Stimulated activated CD8-positive, alpha-beta memory T cell treated with anti-CD3 and anti-CD28 coated beads, Interleukin-12 subunit alpha, Interleukin-12 subunit beta, amount 100 ng/mL, for 4 hours (primary cell): ENCODE results near the gene CCDC159.

ENCODE experiments used
- DNase-seq: peaks from one replicate; pipeline ENCODE4 v3.0.0-alpha.2; 2020; ENCODE audit warnings: low read depth

The CCDC159 gene

DNA sequence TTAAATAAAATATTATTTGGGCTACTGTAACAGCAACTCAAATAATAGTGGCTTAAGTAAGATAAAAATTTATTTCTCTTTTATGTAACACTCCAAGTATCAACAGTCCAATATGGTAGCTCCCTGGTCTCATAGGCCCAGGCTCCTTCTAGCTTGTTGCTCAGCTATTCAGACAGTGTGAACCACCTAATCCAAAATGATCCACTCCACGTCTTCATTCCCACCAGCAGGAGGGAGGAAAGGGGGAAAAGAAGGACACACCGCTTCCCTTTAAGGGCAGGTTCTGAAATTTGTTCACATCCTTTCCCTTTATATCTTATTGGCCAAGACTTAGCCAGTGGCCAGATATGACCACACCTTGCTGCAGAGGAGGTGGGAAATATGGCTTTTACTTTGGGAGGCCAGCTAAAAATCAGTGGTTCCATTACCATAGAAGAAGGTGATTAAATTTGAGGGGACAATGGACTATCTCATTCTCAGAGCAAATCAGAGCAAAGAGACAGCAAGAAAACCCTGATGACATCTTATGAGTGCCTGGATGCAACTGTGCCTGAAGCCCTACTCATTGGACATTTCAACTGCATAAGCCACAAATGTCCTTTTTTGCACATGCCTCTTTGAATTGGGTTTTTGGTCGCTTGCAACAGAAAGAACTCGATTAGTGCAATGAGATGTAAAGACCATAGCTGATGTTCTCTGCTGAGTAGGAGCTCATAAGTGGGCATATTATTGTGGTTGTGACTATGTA, 44.8 kb downstream of the CCDC159 start:
- no peak for DNase-seq

DNA sequence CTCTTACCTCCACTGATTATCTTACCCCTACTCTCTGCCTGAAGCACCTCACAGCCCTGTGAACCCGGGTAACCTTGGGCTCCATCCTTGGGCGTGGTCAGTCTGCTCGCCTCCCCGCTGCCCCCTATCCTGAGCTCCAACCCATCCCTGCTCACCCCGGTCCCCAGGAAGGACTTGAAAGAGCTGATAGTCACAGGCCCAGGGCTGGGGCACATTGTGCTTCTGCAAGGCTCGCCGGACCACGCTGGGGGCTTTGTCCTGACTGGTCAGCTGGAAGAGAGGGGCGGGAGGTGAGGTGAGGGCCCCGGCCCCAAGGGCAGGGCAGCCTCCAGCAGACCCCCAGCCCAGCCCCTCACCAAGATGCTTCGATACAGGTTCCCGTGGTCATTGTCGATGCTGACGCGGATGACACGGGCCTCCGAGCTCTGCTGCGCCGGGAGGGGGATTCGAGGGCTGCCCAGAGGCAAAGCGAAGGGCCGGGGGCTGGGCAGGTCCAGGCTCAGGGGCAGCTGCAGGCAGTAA, 50.8 kb downstream of the CCDC159 start:
- no peak for DNase-seq

DNA sequence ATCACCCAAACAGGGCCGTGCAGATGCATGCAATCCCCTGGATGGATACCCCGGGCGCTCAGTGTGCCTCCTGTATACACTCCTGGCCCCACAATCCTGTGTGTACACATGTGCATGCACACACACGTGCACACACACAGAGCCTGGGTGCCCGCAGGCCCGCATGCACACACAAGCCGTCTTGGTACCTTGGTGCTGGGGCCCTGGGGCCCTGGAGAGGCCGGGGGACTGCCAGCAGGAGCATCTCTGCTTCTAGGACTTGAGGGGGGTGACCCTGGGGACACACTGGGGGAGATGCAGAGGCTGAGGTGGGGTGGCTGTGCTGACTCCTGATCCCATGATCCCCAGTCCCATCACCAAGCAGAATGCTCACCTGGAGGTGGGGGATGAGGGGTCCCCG, 53.3 kb downstream of the CCDC159 start:
- DNase-seq, result no peak

DNA sequence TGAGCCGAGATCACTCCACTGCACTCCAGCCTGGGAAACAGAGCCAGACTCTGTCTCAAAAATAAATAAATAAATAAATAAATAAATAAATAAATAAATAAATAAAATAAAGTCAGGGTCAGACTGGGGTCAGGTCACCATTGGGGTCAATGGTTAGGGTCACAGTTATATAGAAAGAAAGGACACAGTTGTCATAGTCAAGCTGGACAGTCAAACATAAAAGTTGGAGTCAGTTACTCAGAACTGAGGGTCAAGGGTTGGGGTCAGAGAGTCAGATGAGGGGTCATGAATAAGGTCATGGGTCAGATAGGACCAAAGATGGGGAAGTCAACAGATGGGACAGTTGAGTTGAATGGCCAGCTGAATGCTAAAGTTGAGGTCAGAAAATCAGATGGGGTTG, 54.5 kb downstream of the CCDC159 start:
- DNase-seq, result no peak

DNA sequence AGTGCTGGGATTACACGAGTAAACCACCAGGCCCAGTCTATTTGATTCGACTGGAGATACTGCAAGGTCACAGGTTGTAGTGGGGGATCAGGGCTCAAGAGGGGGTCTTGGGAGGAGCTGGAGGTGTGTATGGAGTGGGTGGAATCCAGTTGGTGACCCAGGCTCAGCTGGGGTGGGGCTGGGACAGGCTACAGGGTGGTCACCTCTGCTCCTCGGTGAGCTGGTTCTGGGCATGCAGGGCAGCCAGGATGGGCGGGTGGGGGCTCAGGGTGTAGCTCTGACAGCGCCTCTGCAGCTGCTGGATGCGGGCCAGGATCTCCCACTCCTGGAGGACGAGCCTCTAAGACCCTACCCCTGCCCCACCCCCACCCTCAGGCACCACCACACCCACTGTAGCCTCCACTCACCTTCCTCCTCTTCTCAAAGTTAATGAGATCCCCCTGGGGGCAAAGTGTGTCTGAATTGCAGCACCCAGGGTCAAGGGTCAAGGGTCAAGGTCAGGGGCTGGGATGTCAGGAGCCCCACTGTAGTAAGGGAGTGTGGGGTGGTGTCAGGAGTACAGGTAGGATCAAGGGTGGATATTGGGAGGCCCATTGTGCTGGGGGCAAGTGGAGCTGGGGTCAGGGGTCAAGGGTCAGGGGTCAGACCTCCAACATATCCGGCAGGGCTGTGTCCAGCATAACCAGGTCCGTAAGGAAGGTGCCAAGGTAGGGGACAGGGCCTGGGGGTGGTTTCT, 55.7 kb downstream of the CCDC159 start:
- DNase-seq, result no peak
